Activated naive CD8-positive, alpha-beta T cell treated with anti-CD3 and anti-CD28 coated beads, Interleukin-2, amount 50 U/mL, for 16 hours (primary cell): ENCODE measurements around the gene GPRASP3.

Experiments
- DNase-seq: peaks from one replicate; pipeline ENCODE4 v3.0.0-alpha.2; 2020; ENCODE audit warnings: low read depth, low spot score

GPRASP3 gene

DNA sequence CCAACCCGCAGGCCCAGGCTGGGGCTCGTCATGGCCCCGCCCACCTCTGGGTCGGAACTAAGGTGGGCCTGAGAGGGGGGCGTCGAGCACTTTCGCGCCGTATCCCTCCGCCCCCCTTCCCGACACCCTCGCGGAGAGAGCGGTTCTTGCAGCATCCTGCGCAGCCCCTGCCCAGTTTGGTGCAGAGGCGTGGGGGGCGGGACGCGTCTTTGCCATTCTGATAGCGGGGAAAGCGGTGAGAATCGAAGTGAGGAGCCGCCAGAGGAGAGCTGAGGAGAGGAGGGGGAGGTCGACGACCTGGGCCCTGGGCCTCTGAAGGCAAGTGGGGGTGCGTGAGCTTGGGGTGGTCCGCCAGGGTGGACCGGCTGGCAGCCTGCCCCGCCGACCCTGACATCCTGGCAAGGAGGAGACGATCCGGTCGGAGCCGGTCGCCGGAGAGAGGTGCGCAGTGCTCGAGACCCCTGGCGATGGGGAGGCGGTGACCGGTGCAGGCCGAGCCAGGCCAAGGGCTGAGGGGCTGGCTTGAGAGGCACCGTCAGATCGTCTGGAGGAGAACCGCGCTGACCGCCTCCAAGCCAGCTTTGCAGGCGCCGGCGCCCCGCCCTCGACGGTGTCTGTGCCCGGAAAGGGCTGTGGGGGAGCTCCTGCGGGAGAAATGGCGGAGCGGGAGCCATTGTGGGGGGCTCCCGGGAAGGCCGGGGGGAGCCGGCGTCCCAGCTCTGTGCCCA is 25.5 kb downstream of the GPRASP3 start:
- no peak for DNase-seq

DNA sequence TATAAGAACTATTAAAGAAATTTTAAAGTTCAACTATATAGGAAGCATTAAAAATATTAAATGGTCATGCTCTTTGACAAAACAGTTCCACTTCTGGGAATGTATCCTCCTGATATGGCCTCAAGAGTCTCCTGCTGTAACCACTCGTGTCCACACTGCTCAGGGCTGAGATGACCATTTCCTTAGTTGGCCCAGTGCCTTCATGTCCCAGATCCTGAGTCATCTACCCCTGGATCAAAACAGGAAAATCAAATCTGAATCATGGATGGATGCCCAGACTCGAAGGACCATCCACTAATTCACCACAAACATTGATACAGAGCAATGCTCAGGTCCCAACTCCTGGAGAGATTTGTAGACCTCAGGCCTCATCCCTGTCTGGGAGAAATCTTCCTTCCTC is 44.7 kb downstream of the GPRASP3 start:
- no peak for DNase-seq

DNA sequence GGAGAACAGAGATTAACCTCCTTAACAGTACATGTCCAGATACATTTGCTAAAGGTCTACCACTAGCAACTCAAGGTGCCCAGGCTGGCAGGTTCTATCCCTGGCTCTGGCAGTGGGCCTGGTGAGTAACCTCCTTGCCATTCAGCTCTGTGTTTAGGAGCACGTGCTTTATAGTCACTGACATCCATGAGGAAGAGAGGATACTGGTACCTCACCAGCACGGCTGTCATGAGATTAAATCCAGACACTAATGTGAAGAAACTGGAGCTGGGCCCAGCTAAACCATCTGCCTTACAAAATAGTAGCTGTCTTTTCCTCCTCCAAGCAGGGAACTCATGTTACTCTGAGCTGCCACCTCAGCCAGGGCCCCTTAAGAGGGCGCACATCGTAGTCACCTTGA is 45.3 kb downstream of the GPRASP3 start:
- no peak for DNase-seq

DNA sequence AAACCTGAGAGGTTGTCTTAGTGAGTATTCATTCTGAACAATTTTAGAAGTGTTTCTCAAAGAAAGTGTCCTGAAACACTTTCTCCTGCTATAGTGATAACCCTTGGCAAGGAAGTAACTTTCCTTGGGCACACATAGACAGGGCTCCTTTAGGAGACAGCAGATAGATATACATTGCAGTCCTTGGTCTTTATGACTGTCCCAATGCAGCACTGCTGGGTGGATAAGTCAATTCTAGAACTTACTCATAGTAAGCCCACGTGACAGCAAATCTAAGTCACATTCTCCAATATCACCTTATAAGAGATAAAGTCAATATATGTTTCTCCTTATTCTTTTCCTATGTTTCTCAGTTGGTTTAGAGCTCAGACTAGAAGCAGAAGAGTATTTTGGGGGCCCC is 46.7 kb downstream of the GPRASP3 start:
- DNase-seq, result no peak

DNA sequence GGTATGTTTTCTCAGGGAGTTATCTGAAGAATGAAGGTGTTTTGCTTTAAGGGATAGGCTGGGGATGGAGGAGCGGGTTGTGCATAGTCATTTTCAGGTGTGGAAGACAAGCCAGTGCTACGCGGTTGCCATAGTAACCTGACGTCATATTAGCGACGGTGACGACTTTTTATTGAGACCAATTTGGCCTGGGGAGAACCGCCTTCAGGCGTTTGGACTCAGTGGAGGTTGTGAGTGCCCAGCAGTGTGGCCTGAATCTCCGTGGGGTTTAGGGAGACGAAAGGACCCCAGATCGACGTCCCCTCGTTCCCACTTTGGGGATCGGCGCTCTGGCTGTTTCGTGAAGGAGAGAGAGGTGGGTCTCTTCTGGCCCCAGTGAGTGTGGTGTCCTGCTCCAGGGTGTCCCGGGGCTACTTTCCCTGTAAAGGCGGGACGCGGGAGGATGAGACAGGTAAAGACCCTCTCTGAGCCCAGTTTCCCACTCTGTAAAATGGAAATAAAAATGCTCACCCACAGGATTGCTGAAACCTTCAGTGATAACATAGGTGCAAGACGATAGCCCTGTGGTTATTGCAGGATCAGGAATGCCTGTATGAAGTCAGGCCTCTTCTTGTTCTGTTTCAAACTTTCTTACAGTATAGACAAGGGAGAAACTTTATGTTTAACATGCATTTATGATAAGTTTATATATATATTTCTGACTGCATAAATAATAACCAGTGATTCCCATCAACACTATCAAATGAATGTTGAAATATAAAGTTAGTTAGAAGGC is 48.6 kb downstream of the GPRASP3 start:
- peak; percentile 54 for DNase-seq
